Activated T-helper 1 cell treated with anti-CD3 and anti-CD28 coated beads, Interleukin-12 subunit alpha, Interleukin-12 subunit beta, Interleukin-2, Interleukin-4 antibody, amounts not matched to agents 30 ng/mL and 10 ng/mL and 1 ng/mL, durations not matched to agents 14 hours and 24 hours and 36 hours (primary cell): ENCODE results near the gene MCCD1. TPM values are rescaled to one million over a fixed set of nuclear protein-coding genes. Genes with fewer than 3 reads are reported as not detected.

ENCODE experiments used
- DNase-seq: peaks from one replicate; pipeline ENCODE4 v3.0.0; 2021; ENCODE audit warnings: low spot score
- H3K27ac Mint-ChIP-seq: one replicate; pipeline ENCODE4 v1.8.0; 2021; ENCODE audit warnings: mild to moderate bottlenecking, mixed read lengths
- H3K27me3 Mint-ChIP-seq: one replicate; pipeline ENCODE4 v1.8.0; 2022; ENCODE audit warnings: mild to moderate bottlenecking, moderate library complexity, mixed read lengths; ENCODE audit not compliant: insufficient read depth
- H3K36me3 Mint-ChIP-seq: one replicate; pipeline ENCODE4 v1.8.0; 2021; ENCODE audit warnings: low read depth, mixed read lengths
- H3K4me1 Mint-ChIP-seq: one replicate; pipeline ENCODE4 v1.8.0; 2021; ENCODE audit warnings: low read depth, mixed read lengths
- H3K4me3 Mint-ChIP-seq: one replicate; pipeline ENCODE4 v1.8.0; 2021; ENCODE audit warnings: mild to moderate bottlenecking, moderate library complexity, mixed read lengths
- H3K9me3 Mint-ChIP-seq: one replicate; pipeline ENCODE4 v1.8.0; 2021; ENCODE audit warnings: mixed read lengths
- intact Hi-C: fragments of 100-400 bp; cut with micrococcal nuclease; formaldehyde crosslinking; loops from one replicate; pipeline ENCODE4 v1.15.1; 2024
- total RNA-seq: library from RNA; stranded (reverse); gene quantifications from 2 replicates; pipeline ENCODE4 v1.2.3, GENCODE V29; 2022

MCCD1 gene
- total RNA-seq, 1 donor from 2014 or later, result not detected

- Mint-ChIP-seq H3K27me3 (peaks cover 5% of the 10 kb centered on the region), H3K9me3 (no peaks in the 10 kb centered on the region), H3K36me3 (peaks cover 39% of the 10 kb centered on the region), H3K4me1 (peaks cover 85% of the 10 kb centered on the region), H3K27ac (peak within 1 kb of the TSS; percentile 81), H3K4me3 (peak within 1 kb of the TSS; percentile 92)
- intact Hi-C loops, result loop anchor here (1.0 to 5.0 kb wide), 3 partner anchors 9 to 1280 kb away; partner anchors contain the start of genes CLIC1, PSMB9 and TAP1
- DNase-seq, result peak; percentile 71
Observed at GRCh38 chr6:31572041-31572911, 43.5 kb downstream of the MCCD1 start, which contains the start of gene LTA. Gene LTA, plus strand, starts transcription at chr6:31572289. Its CDS starts 454 bp downstream, at chr6:31572743.

GRCh38 chr6:31573239-31574105 is 44.7 kb downstream of the MCCD1 start:
- Mint-ChIP-seq H3K27me3 (peaks cover 2% of the 10 kb centered on the region), H3K27ac (peak overlapping the region; percentile 81), H3K36me3 (peaks cover 46% of the 10 kb centered on the region), H3K4me1 (peaks cover 81% of the 10 kb centered on the region), H3K9me3 (no peaks in the 10 kb centered on the region), H3K4me3 (peak overlapping the region; percentile 92)
- intact Hi-C loops, result loop anchor here (2.0 to 5.0 kb wide), 3 partner anchors 47 to 1279 kb away; partner anchors contain the start of genes CLIC1, PRRC2A, PSMB9 and TAP1
- no peak for DNase-seq

GRCh38 chr6:31574106-31575061 is 45.6 kb downstream of the MCCD1 start:
- Mint-ChIP-seq H3K36me3 (peaks cover 55% of the 10 kb centered on the region), H3K4me3 (peak overlapping the region; percentile 92), H3K27ac (peak overlapping the region; percentile 81), H3K4me1 (peaks cover 81% of the 10 kb centered on the region), H3K9me3 (no peaks in the 10 kb centered on the region), H3K27me3 (peaks cover 2% of the 10 kb centered on the region)
- intact Hi-C loops, result loop anchor here (1.0 to 5.0 kb wide), 6 partner anchors 15 to 1278 kb away; partner anchors contain the start of genes CLIC1, NFKBIL1, PRRC2A and PSMB9
- DNase-seq, result no peak

GRCh38 chr6:31575335-31575901 is 46.7 kb downstream of the MCCD1 start, which contains the start of gene TNF:
Gene TNF, plus strand, starts transcription at chr6:31575565. Its CDS starts 177 bp downstream, at chr6:31575742.
- intact Hi-C loops, result loop anchor here (1.0 to 5.0 kb wide), 4 partner anchors 16 to 378 kb away; partner anchors contain the start of genes NFKBIL1 and PRRC2A
- Mint-ChIP-seq H3K9me3 (no peaks in the 10 kb centered on the region), H3K4me1 (peaks cover 81% of the 10 kb centered on the region), H3K36me3 (peaks cover 61% of the 10 kb centered on the region), H3K27ac (peak within 1 kb of the TSS; percentile 81), H3K4me3 (peak within 1 kb of the TSS; percentile 92), H3K27me3 (peaks cover 2% of the 10 kb centered on the region)
- DNase-seq, result peak; percentile 85

GRCh38 chr6:31575952-31576685 is 47.4 kb downstream of the MCCD1 start:
- Mint-ChIP-seq H3K4me1 (peaks cover 78% of the 10 kb centered on the region), H3K27me3 (peaks cover 2% of the 10 kb centered on the region), H3K27ac (peak overlapping the region; percentile 81), H3K9me3 (no peaks in the 10 kb centered on the region), H3K4me3 (peak overlapping the region; percentile 92), H3K36me3 (peaks cover 67% of the 10 kb centered on the region)
- DNase-seq, result no peak
- intact Hi-C loops, result loop anchor here (1.0 to 5.0 kb wide), 5 partner anchors 8 to 379 kb away; partner anchors contain the start of genes NFKBIL1 and PRRC2A

- Mint-ChIP-seq H3K4me1 (peaks cover 73% of the 10 kb centered on the region), H3K9me3 (no peaks in the 10 kb centered on the region)
- intact Hi-C loops, result loop anchor here (1.0 to 5.0 kb wide), 2 partner anchors 9 to 380 kb away; no protein-coding TSS in a partner anchor
Observed at GRCh38 chr6:31576897-31577578, 48.3 kb downstream of the MCCD1 start.

GRCh38 chr6:31577579-31577966 is 48.8 kb downstream of the MCCD1 start:
- Mint-ChIP-seq H3K27me3 (no peaks in the 10 kb centered on the region), H3K4me1 (peaks cover 72% of the 10 kb centered on the region), H3K4me3 (peak overlapping the region; percentile 92), H3K27ac (peak overlapping the region; percentile 81), H3K9me3 (no peaks in the 10 kb centered on the region), H3K36me3 (peaks cover 71% of the 10 kb centered on the region)
- intact Hi-C loops, result loop anchor here (5.0 kb wide), 1 partner anchor 380 kb away; no protein-coding TSS in a partner anchor
- DNase-seq, result no peak

More at GRCh38 chr6:31576897-31577578, 48.3 kb downstream of the MCCD1 start:
- H3K27ac Mint-ChIP-seq, result peak overlapping the region; percentile 81
- peaks cover 74% of the 10 kb centered on the region for H3K36me3 Mint-ChIP-seq
- H3K27me3 Mint-ChIP-seq, result no peaks in the 10 kb centered on the region
- peak; percentile 59 for DNase-seq
- H3K4me3 Mint-ChIP-seq, result peak overlapping the region; percentile 92

- Mint-ChIP-seq H3K4me1 (peaks cover 69% of the 10 kb centered on the region), H3K27ac (peak overlapping the region; percentile 93), H3K4me3 (peak overlapping the region; percentile 92), H3K9me3 (no peaks in the 10 kb centered on the region), H3K36me3 (peaks cover 69% of the 10 kb centered on the region), H3K27me3 (no peaks in the 10 kb centered on the region)
- intact Hi-C loops, result loop anchor here (5.0 kb wide), 1 partner anchor 381 kb away; no protein-coding TSS in a partner anchor
- DNase-seq, result no peak
Observed at GRCh38 chr6:31578184-31579118, 49.7 kb downstream of the MCCD1 start.

- H3K9me3 Mint-ChIP-seq, result no peaks in the 10 kb centered on the region
- intact Hi-C loops, result loop anchor here (5.0 kb wide), 1 partner anchor 382 kb away; no protein-coding TSS in a partner anchor
- peaks cover 66% of the 10 kb centered on the region for H3K36me3 Mint-ChIP-seq
- H3K4me3 Mint-ChIP-seq, result peak overlapping the region; percentile 92
- DNase-seq, result no peak
- H3K27me3 Mint-ChIP-seq, result no peaks in the 10 kb centered on the region
- peak overlapping the region; percentile 93 for H3K27ac Mint-ChIP-seq
- H3K4me1 Mint-ChIP-seq, result peaks cover 62% of the 10 kb centered on the region
Observed at GRCh38 chr6:31579119-31579505, 50.4 kb downstream of the MCCD1 start.
